K562 (cell line): ENCODE measurements around the gene MRPL40. TPM values are rescaled to one million over a fixed set of nuclear protein-coding genes. Genes with fewer than 3 reads are reported as not detected.

ENCODE experiments used
- CAMTA2 ChIP-seq: fragments of 250-450 bp; sonication (Bioruptor Pico); conservative IDR thresholded peaks from 2 replicates; pipeline ENCODE4 v1.5.1; 2022
- CBFB ChIP-seq: sonication (generic); formaldehyde crosslinking; IDR thresholded peaks from 2 replicates; pipeline ENCODE4 v1.4.0; 2020; ENCODE audit warnings: mild to moderate bottlenecking, missing genetic modification reagents
- CREM ChIP-seq: IDR thresholded peaks from 2 replicates; pipeline ENCODE4 v1.6.1; 2014; ENCODE audit warnings: antibody characterized with exemption, low read depth
- DDX20 ChIP-seq: fragments of 450-650 bp; IDR thresholded peaks from 2 replicates; pipeline ENCODE4 v1.6.1; 2016; ENCODE audit warnings: missing genetic modification characterization, low read depth, mild to moderate bottlenecking, missing compliant biosample characterization, moderate library complexity
- DMBX1 ChIP-seq: fragments of 250-450 bp; sonication (Bioruptor Pico); IDR thresholded peaks from 2 replicates; pipeline ENCODE4 v1.8.0; 2022; ENCODE audit warnings: inconsistent platforms, mild to moderate bottlenecking, moderate library complexity, borderline replicate concordance
- MAZ ChIP-seq, 2 experiments: fragments of 450-650 bp in 1 of 2; sonication (generic) in 1 of 2; formaldehyde crosslinking; IDR thresholded peaks in 1 of 2; conservative IDR thresholded peaks in 1 of 2; 2 replicates each; pipeline versions ENCODE4 v1.4.0 to v1.5.0; 2020; ENCODE audit warnings: mild to moderate bottlenecking in 1 of 2, missing genetic modification reagents in 1 of 2
- NCOA4 ChIP-seq: fragments of 450-650 bp; IDR thresholded peaks from 2 replicates; pipeline ENCODE4 v1.6.1; 2018; ENCODE audit warnings: mild to moderate bottlenecking; ENCODE audit not compliant: partially characterized antibody
- NFIC ChIP-seq: fragments of 450-650 bp; IDR thresholded peaks from 2 replicates; pipeline ENCODE4 v1.6.1; 2017; ENCODE audit warnings: mild to moderate bottlenecking, inconsistent platforms
- NFYB ChIP-seq: IDR thresholded peaks from 2 replicates; pipeline ENCODE4 v1.6.1; 2011; ENCODE audit warnings: mild to moderate bottlenecking, moderate library complexity; ENCODE audit not compliant: insufficient read length; ENCODE audit errors: extremely low read depth
- POLR2AphosphoS5 ChIP-seq: IDR thresholded peaks from 2 replicates; pipeline ENCODE4 v1.6.1; 2011; ENCODE audit warnings: mild to moderate bottlenecking, low read depth, low read length, moderate library complexity; ENCODE audit not compliant: control insufficient read depth, insufficient read depth
- PTTG1 ChIP-seq: fragments of 450-650 bp; IDR thresholded peaks from 2 replicates; pipeline ENCODE4 v1.6.1; 2016; ENCODE audit warnings: low read depth, mild to moderate bottlenecking, missing genetic modification characterization, missing compliant biosample characterization
- SRF ChIP-seq, 2 experiments: fragments of 250-450, 450-650 bp in 1 of 2; sonication (Bioruptor Pico) in 1 of 2; sonication (generic) in 1 of 2; formaldehyde crosslinking; IDR thresholded peaks; 2 replicates each; pipeline versions ENCODE4 v1.5.0 to v1.5.1; 2020 to 2022; ENCODE audit warnings: mild to moderate bottlenecking in 1 of 2, missing genetic modification reagents in 1 of 2
- XRCC3 ChIP-seq: fragments of 450-650 bp; IDR thresholded peaks from 2 replicates; pipeline ENCODE4 v1.6.1; 2017; ENCODE audit warnings: mild to moderate bottlenecking, moderate library complexity
- ZFX ChIP-seq: sonication (generic); formaldehyde crosslinking; IDR thresholded peaks from 2 replicates; pipeline ENCODE4 v1.8.0; 2022; ENCODE audit warnings: mild to moderate bottlenecking, missing genetic modification reagents, moderate library complexity
- ZNF146 ChIP-seq: IDR thresholded peaks from one replicate; pipeline ENCODE4 v1.6.1; 2018; ENCODE audit warnings: missing compliant biosample characterization; ENCODE audit not compliant: unreplicated experiment
- ZNF3 ChIP-seq: fragments of 250-450 bp; sonication (Bioruptor Pico); IDR thresholded peaks from 2 replicates; pipeline ENCODE4 v1.5.0; 2021; ENCODE audit warnings: mild to moderate bottlenecking, moderate library complexity
- ZNF354B ChIP-seq: fragments of 250-450 bp; sonication (Bioruptor Pico); IDR thresholded peaks from 2 replicates; pipeline ENCODE4 v1.4.0; 2020
- ZNF384 ChIP-seq: IDR thresholded peaks from 2 replicates; pipeline ENCODE4 v1.6.1; 2012; ENCODE audit warnings: low read depth, low read length, improper control_type of control experiment
- ZNF436 ChIP-seq: fragments of 250-450, 450-650 bp; sonication (Bioruptor Pico); formaldehyde crosslinking; IDR thresholded peaks from 2 replicates; pipeline ENCODE4 v1.7.0; 2020; ENCODE audit warnings: mild to moderate bottlenecking
- ZNF57 ChIP-seq: fragments of 450-650 bp; formaldehyde crosslinking; IDR thresholded peaks from 2 replicates; pipeline ENCODE4 v1.4.0; 2020; ENCODE audit warnings: mild to moderate bottlenecking, moderate library complexity
- ZNF707 ChIP-seq: fragments of 250-450 bp; sonication (Bioruptor Pico); conservative IDR thresholded peaks from 2 replicates; pipeline ENCODE4 v1.8.0; 2022; ENCODE audit warnings: inconsistent platforms, mild to moderate bottlenecking, moderate library complexity
- polyA plus RNA-seq, 8 experiments: library from polyadenylated mRNA; depleted of rRNA in 4 of 8; stranded (reverse) in 5 of 8; unstranded in 3 of 8; fragments of >200 nt; fragmentation: Nextera tagmentation in 2 of 8; fragmentation: Illumina TruSeq in 1 of 8; extraction: Ambion mirVana in 2 of 8; extraction: Trizol in 1 of 8; gene quantifications; 2 replicates each; pipeline versions ENCODE4 v1.2.1 to v1.2.3, GENCODE V29; 2011 to 2014; ENCODE audit warnings: inconsistent platforms in 1 of 8, missing spikeins in 1 of 8
- total RNA-seq, 7 experiments: library from RNA; depleted of rRNA in 6 of 7; stranded (reverse); fragments of >200 nt in 6 of 7; fragmentation: Illumina TruSeq in 2 of 7; extraction: Trizol in 2 of 7; gene quantifications; 2 replicates each; pipeline versions ENCODE4 v1.2.1 to v1.2.3, GENCODE V29; 2011 to 2021; ENCODE audit warnings: low replicate concordance in 1 of 7
- TF ChIP-seq, protein P1 (sequence below): sonication (generic); IDR thresholded peaks from 2 replicates; pipeline ENCODE4 v1.6.1; 2016
- TF ChIP-seq, protein P2 (sequence below): fragments of 250-450 bp; sonication (Bioruptor Pico); IDR thresholded peaks from 2 replicates; pipeline ENCODE4 v1.4.0; 2020; ENCODE audit warnings: mild to moderate bottlenecking, moderate library complexity, borderline replicate concordance
- TF ChIP-seq, protein P3 (sequence below), 3 experiments: fragments of 200-800 bp in 1 of 3; sonication (Bioruptor generic) in 1 of 3; sonication (generic) in 1 of 3; formaldehyde crosslinking in 1 of 3; IDR thresholded peaks; 2 replicates each; pipeline versions ENCODE4 v1.6.1 to v1.8.0; 2016 to 2022; ENCODE audit warnings: mild to moderate bottlenecking in 2 of 3, missing compliant biosample characterization in 2 of 3, missing genetic modification characterization in 2 of 3, missing genetic modification reagents in 1 of 3

The MRPL40 gene
- total and polyA plus RNA-seq, 9 of the 15 experiments (the other 6 are each of a cell fraction or from before 2014, with no cell fraction given): 132 to 652 (median 208) TPM

DNA sequence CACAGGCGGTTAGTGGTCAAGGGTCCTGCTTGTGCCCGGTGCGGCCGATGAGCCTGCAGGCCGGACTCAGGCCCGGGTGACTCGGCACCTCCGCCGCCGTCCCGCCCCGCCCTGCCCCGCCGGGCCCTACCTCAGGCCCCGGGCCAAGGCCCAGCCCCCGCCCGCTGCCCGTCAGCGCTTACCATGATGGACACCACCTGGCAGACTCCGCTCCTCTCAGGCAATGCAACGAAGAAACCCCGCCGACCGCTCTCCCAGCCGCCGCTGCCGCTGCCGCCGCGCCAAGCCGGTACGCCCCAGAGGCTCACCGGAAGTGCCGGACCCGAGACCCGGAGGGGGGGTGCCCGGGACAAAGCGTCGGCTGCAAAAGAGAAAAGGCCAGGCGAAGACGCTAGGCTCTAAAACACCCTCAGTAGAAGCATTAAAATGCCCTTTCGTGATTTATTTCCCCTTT is 46.6 kb downstream of the MRPL40 start, which contains the start of gene UFD1 (continued):
- TF ChIP-seq MAZ (CRISPR knock-in tag; conservative IDR thresholded peaks at IDR 0.05 in 1 of 2, IDR thresholded peaks at IDR 0.05 in 1 of 2) (no peak; a peak in 2 of 4 replicates), PTTG1 (no peak), XRCC3 (no peak), DMBX1 (CRISPR knock-in tag) (no peak), CAMTA2 (CRISPR knock-in tag) (peak; percentile 94; the same call in 1 of the 2 replicates), DDX20 (no peak), ZNF3 (CRISPR knock-in tag) (no peak), SRF (CRISPR knock-in tag; IDR thresholded peaks at IDR 0.05) (peak in 1 of 2 experiments; percentile 34; a peak in 2 of 4 replicates), CREM (no peak), ZNF436 (CRISPR knock-in tag) (peak; percentile 48; the same call in 1 of the 2 replicates), ZNF146 (CRISPR knock-in tag) (no peak), NCOA4 (no peak), ZNF707 (no peak), ZNF354B (no peak), NFIC (no peak), ZFX (CRISPR knock-in tag) (no peak), NFYB (no peak), ZNF57 (0 out of 2 replicates have a peak, but pooled peaks have one; percentile 28), ZNF384 (no peak), POLR2AphosphoS5 (no peak), CBFB (CRISPR knock-in tag) (no peak)
- TF ChIP-seq, protein P1, sequence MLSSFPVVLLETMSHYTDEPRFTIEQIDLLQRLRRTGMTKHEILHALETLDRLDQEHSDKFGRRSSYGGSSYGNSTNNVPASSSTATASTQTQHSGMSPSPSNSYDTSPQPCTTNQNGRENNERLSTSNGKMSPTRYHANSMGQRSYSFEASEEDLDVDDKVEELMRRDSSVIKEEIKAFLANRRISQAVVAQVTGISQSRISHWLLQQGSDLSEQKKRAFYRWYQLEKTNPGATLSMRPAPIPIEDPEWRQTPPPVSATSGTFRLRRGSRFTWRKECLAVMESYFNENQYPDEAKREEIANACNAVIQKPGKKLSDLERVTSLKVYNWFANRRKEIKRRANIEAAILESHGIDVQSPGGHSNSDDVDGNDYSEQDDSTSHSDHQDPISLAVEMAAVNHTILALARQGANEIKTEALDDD: no peak
- TF ChIP-seq, protein P2, sequence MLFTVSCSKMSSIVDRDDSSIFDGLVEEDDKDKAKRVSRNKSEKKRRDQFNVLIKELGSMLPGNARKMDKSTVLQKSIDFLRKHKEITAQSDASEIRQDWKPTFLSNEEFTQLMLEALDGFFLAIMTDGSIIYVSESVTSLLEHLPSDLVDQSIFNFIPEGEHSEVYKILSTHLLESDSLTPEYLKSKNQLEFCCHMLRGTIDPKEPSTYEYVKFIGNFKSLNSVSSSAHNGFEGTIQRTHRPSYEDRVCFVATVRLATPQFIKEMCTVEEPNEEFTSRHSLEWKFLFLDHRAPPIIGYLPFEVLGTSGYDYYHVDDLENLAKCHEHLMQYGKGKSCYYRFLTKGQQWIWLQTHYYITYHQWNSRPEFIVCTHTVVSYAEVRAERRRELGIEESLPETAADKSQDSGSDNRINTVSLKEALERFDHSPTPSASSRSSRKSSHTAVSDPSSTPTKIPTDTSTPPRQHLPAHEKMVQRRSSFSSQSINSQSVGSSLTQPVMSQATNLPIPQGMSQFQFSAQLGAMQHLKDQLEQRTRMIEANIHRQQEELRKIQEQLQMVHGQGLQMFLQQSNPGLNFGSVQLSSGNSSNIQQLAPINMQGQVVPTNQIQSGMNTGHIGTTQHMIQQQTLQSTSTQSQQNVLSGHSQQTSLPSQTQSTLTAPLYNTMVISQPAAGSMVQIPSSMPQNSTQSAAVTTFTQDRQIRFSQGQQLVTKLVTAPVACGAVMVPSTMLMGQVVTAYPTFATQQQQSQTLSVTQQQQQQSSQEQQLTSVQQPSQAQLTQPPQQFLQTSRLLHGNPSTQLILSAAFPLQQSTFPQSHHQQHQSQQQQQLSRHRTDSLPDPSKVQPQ (CRISPR knock-in tag): no peak
- TF ChIP-seq, protein P3, sequence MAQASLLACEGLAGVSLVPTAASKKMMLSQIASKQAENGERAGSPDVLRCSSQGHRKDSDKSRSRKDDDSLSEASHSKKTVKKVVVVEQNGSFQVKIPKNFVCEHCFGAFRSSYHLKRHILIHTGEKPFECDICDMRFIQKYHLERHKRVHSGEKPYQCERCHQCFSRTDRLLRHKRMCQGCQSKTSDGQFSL (CRISPR knock-in tag; IDR thresholded peaks at IDR 0.05): no peak
- TF ChIP-seq, protein P3 (tag; IDR thresholded peaks at IDR 0.05): no peak
